ENCODE results near the gene OLFML3.

- TF ChIP-seq CTCF (conservative IDR thresholded peaks at IDR 0.05; ENCODE audit: low read length) (no peak), EZH2phosphoT487 (IDR thresholded peaks at IDR 0.05; ENCODE audit: borderline replicate concordance) (no peak)
Measured at GRCh38 chr1:114008993-114009392, 29.7 kb downstream of the OLFML3 start.

Measured in Loucy (cell line).